Astrocyte of the hippocampus (primary cell): ENCODE data around the gene CFTR.
"Not testable (repeated sequence)": the region's sequence is repeated elsewhere in the genome, so short reads cannot be mapped to it uniquely, and the experiment has no call there.

ENCODE experiments used
- DNase-seq: peaks from one replicate; pipeline ENCODE4 v3.0.0; 2011; ENCODE audit warnings: low read depth, low spot score

The CFTR gene

DNA sequence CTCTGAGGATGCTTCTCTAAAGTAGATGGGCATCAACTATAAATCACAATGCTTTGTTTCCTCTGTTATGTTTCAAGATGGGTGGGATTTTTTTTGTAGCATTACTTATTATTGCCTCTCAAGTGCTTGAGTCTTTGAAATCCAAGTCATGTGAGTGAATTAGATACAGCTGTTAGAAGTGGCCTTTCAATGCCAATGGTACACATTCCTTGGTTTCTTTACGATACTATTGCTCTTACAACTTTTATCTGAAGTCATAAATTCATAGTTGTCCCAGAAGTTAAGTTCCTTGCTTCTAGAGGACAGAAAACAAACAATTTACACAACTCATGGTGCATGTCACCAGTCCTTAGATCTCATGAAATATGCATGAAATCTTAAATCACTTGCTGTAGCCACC is 15.5 kb downstream of the CFTR start:
- DNase-seq, result no peak

DNA sequence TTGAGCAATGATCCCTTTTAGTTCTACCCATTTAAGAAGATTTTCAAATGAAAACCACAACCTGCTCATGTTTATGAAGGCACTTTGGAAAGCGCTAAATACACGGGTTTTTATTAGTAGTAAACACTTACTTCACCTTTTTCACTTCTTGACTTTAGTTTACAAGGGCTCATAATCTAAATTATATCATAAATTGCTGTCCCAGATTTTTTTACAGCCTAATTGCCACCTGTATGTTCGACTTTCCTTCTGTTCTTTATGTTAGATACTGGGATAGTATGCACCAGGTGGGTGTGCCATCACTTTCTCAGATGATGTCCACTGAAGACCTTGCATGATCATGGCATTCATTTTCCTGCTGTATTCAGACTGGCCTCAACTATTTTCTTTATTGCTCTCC is 22.5 kb downstream of the CFTR start:
- no peak for DNase-seq

DNA sequence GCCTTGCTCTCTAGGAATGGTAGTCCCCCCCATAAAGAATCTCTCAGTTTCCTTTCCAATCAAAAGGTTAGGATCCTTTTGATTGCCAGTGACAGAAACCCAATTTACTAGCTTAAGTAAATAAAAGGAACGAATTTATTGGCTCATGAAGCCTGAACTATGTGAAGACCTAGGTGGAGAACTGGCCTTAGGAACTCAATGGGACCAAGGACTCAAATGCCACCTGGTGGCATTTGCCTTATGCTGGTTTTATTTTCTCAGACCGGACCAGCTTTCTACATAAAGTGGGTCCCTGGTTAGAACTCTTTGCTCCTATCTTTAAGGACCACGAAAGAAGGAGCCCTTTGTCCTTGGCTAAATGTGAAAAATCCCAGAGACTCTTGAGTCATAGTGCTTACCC is 25.4 kb downstream of the CFTR start:
- no peak for DNase-seq

DNA sequence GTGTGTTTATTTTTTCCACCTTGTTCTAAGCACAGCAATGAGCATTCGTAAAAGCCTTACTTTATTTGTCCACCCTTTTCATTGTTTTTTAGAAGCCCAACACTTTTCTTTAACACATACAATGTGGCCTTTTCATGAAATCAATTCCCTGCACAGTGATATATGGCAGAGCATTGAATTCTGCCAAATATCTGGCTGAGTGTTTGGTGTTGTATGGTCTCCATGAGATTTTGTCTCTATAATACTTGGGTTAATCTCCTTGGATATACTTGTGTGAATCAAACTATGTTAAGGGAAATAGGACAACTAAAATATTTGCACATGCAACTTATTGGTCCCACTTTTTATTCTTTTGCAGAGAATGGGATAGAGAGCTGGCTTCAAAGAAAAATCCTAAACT is 28.9 kb downstream of the CFTR start:
- DNase-seq, result no peak

DNA sequence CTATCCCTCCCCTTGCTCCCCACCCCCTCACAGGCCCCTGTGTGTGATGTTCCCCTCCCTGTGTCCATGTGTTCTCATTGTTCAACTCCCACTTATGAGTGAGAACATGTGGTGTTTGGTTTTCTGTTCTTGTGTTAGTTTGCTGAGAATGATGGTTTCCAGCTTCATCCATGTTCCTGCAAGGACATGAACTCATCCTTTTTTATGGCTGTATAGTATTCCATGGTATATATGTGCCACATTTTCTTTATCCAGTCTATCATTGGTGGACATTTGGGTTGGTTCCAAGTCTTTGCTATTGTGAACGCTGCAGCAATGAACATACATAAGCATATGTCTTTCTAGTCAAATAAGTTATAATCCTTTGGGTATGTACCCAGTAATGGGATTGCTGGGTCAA is 37.4 kb downstream of the CFTR start:
- DNase-seq, result not testable (repeated sequence)

DNA sequence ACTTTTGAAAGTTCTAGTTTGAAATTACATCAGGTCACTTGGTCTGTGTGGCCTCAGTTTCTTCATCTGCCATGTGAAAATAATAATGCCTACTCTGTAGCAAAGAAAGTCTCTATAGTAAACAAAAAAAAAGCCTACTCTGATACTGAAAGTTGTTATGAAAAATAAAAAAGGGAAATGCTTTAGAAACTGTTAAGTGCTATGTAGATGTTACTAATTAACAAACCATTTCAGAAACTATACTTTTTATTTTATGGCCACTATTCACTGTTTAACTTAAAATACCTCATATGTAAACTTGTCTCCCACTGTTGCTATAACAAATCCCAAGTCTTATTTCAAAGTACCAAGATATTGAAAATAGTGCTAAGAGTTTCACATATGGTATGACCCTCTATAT is 50.6 kb downstream of the CFTR start:
- DNase-seq, result no peak

DNA sequence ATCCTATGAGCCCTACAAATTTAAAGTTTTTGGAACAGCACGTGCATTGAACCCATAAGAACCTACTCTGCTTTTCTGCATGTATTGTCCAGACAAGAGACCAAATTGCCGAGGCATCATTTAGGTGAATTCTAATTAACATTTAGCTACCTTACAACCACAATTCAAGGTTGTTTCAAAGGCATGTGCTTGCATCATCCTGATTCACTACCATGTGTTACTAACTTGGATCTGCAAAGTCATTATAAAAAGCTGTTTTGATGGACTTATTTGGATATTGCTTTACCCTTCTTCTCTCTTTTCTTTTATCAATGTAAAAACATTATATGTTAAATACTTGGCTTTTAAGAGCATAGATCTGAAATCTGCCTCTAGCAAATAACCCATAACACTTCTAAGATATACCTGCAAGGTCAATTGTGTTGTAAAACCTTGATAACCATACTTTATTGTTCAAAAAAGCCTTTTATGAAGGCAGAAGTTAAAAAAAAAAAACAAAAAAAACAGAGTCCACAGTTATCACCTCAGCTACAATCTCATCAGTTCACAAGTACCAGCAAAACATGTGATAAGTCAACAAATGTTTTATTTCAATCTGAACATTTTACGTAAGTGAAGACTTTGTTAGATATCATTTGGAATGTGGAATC is 51.9 kb downstream of the CFTR start:
- no peak for DNase-seq

DNA sequence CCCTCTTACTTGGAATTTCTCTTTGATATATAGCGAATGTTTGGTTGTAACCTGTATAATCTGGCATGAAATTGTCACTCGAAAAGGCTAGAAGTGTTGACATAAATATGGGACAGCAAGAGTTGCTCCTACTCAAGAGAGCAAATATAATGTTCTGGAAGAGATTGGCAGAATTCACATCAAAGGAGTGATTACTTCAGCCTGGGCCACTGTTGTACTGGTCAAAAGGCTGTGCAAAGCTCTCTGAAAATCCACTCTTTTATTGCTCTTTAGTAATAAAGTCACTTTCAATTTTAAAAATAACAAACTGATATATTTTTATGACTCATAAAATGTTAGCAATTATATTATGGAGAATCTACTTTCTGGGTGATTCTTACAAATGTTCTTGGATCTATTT is 58.2 kb downstream of the CFTR start:
- DNase-seq, result no peak

DNA sequence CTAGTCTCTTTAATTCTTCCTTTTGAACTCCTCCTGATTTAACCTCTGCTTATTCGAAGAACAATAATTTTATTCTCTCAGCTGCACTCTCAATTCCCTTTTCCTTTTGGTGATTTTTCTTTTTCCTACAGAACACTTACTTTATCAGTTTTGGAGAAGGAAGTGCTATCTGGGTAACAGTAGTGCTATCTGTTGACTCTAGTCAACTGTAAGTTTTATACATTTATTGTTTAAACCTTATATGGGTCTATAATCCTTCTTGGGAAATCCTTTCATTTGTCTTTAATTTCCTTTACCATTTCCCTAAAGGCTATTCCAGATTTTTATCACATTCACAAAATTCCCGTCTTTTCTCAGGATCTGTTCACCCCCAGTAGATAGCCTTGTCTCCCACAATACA is 64.2 kb downstream of the CFTR start:
- DNase-seq, result no peak

DNA sequence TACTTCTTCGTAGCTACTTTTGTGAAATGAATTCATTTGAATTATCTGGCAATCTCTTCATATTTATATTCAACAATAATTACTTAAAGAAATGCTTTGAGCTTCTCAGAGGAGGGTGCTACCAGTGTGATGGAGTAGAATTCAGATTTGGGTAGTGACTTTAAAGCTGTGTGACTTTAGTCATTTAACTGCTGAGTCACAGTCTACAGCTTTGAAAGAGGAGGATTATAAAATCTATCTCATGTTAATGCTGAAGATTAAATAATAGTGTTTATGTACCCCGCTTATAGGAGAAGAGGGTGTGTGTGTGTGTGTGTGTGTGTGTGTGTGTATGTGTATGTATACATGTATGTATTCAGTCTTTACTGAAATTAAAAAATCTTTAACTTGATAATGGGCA is 68.2 kb downstream of the CFTR start:
- DNase-seq, result no peak

DNA sequence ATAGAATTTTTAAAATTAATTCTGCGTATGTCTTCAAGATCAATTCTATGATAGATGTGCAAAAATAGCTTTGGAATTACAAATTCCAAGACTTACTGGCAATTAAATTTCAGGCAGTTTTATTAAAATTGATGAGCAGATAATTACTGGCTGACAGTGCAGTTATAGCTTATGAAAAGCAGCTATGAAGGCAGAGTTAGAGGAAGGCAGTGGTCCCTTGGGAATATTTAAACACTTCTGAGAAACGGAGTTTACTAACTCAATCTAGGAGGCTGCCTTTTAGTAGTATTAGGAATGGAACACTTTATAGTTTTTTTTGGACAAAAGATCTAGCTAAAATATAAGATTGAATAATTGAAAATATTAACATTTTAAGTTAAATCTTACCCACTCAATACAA is 70.8 kb downstream of the CFTR start:
- DNase-seq, result no peak

DNA sequence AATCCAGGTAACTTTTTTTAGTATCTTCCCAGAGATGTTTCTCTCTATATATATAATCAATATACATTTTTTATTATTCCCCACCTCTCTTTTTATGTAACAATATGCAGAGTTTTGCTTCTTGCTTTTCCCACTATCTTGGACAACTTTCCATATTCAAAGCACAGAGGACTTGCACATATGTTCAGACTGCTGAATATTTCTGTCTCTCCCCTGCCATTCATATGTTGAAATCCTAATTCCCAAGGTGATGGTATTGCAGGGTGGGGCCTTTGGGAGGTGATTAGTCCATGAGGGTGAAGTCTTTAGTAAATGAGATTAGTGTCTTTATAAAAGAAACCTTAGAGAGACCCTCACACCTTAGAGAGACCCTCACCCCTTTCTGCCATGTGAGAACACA is 72.8 kb downstream of the CFTR start:
- DNase-seq, result no peak

DNA sequence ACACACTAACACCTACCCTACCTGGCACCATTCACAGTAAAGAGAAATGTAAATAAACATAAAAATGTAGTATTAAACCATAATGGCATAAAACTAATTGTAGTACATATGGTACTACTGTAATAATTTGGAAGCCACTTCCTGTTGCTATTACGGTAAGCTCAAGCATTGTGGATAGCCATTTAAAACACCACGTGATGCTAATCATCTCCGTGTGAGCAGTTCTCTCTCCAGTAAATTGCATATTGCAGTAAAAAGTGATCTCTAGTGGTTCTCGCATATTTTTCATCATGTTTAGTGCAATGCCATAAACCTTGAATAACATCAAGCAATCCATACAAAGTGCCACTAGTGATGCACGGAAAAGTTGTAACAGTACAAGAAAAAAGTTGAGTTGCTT is 75.4 kb downstream of the CFTR start:
- DNase-seq, result no peak

DNA sequence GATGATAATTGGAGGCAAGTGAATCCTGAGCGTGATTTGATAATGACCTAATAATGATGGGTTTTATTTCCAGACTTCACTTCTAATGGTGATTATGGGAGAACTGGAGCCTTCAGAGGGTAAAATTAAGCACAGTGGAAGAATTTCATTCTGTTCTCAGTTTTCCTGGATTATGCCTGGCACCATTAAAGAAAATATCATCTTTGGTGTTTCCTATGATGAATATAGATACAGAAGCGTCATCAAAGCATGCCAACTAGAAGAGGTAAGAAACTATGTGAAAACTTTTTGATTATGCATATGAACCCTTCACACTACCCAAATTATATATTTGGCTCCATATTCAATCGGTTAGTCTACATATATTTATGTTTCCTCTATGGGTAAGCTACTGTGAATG is 79.6 kb downstream of the CFTR start:
- no peak for DNase-seq

DNA sequence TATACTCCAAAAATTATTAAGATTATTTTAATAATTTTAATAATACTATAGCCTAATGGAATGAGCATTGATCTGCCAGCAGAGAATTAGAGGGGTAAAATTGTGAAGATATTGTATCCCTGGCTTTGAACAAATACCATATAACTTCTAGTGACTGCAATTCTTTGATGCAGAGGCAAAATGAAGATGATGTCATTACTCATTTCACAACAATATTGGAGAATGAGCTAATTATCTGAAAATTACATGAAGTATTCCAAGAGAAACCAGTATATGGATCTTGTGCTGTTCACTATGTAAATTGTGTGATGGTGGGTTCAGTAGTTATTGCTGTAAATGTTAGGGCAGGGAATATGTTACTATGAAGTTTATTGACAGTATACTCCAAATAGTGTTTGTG is 80.2 kb downstream of the CFTR start:
- DNase-seq, result no peak

DNA sequence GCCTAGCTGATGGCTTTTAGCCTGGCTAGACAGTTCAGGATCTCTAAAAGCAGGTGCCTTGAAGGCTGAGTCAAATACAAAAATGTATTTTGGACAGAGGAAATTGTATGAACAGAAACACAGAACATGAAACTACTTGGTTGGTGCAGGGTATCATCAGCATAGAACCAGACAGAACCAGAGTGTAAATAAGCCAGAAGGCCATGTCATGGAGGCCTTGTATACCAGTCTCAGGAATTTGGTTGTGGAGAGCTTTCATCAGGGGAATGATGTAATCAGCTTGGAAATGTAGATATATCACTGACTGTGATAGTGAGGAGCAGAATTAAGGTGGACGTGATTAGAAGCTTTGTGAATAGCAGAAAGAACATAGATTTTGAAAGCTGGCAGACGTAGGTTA is 82.9 kb downstream of the CFTR start:
- DNase-seq, result no peak

DNA sequence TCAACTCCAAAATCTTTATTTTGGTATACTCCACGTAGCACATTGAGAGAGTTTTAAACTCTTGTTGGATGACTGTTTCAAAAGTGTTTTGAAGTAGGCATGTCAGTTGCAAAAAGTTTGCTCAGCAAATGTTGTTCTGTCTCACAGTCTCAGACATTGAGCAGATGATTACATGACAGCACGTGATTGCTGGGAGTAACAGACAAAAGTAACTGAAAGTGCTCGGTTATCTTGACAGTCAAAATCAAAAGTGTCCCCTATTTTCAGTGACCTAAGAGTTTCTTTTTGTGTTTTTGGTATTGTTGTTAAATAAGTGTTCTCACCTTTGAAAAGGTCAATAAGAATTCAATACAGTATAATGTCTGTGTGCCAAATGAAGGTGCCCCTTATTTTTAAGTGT is 84.3 kb downstream of the CFTR start:
- no peak for DNase-seq

DNA sequence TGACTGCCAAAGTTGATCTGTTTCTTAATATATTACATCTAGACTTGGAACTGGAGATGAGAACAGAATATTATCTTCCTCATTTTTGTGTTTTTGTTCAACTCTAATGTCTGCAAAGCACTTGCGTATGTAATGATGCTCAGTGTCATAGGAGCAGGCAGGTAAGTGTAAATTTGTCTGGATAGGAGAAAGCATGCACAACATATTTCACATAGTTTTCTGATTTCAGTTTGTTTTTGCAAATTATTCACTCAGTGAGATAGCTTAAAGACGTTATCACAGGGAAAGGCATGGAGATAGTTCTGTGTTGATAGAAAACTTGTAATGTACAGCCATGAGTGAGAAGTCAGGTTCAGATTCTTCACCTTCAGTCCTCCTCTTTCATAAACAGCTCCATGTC is 84.8 kb downstream of the CFTR start:
- DNase-seq, result no peak

DNA sequence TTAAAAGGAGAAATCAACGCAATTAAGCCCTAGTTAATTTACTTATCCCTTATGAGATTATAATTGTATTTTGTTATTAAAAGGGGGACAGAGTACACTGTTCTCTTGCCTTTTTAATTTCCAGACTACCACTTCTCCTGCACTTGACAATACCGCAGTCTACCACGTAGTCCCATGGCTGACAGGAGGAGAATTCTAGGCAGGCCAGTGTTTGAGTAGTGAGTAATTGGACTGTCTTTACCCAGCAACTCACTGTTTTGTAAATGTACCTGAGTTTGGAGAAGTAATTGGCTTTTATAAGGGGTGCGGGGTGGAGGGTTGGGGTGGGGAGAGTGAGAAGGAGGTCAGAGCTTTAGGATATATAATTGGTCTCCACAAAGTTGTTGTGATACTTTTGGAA is 85.4 kb downstream of the CFTR start:
- no peak for DNase-seq

DNA sequence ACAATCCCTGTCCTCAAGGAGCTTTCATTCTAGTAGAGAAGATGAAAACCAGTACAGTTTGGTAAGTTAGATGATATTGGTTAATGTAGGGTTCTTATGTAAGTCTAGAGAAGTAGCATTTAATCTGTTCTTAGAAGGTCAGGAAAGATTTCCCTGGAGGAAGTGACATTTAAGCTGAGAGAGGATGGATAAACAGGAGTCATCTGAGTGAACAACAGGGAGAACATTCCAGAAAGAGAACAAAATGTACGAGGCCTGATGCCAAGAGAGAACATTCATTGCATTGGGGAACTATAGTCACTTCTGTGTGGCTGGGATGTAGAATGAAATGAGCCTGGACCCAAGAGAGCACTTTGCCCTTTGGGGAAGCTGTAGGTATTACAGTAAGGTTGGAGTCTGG is 88.0 kb downstream of the CFTR start:
- DNase-seq, result no peak

DNA sequence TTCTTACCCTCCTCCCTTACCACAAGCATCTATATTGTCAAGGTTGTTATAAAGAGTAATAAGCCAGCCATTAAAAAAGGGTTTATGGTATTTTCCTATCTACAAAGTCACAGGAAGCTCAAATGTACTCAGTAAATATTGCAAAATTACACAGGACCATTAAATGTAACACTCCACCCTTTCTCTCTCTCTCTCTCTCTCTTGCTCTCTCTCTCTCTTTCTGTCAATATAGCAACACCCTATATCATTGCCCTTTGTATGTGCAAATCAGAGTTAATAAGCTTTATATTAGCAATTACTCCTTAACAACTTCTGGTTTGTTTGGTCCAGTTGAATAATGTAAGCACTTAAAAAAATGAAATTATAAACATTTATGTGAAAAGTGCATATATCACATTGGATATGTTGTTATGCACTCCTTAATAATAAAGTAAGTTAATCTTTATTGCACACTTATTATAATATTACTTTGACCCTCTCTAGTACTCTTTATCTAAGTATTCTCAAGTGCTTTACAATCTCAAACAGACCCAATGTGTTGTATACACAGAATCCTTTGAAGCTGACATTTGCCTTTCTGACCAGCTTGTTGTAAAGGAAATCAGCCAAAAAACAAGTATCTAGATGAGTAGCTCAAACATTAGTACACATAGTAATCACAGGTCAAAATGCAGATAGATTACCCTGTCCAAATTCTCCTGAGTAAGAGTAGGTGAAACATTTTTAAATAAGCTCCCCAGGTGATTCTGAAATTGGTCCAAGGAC is 93.2 kb downstream of the CFTR start:
- DNase-seq, result no peak

DNA sequence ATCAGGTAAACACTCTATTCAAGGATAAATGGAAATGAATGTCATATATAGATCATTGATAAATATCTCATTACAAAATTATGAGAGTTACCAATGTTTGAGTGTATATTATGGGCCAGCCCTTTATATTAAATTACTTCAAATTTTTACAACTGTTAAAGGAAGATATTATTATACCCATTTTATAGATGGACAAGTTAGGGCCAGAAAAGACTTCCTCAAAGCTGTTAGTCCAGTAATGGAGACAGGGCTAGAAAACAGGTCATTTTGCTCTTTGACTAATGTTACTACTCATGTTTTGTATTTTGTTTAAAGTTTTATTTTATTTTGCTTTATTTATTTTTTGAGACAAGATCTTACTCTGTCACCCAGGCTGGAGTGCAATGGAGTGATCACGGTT is 101.6 kb downstream of the CFTR start:
- DNase-seq, result no peak

DNA sequence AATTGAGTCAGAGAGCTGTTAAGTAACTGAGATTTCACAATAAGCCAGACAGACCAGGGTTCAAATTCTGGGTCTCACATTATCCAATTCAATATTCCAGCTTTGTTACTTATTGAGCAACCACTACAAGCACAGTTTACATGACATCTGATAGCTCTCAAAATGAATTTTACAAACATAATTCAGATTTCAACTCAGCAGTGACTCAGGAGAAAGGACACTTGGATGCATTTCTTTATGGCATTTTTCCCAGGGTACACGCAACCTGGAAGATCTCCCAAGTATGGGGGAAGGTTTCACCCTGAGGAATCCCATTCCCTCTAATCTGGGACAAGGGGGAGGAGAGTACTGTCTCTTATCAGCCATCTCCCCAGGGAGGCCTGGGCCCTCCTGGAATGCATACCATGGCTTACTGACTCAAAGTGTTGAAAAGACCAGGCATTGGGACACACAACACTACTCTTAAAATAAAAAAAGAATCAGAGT is 102.4 kb downstream of the CFTR start:
- DNase-seq, result peak; percentile 69

DNA sequence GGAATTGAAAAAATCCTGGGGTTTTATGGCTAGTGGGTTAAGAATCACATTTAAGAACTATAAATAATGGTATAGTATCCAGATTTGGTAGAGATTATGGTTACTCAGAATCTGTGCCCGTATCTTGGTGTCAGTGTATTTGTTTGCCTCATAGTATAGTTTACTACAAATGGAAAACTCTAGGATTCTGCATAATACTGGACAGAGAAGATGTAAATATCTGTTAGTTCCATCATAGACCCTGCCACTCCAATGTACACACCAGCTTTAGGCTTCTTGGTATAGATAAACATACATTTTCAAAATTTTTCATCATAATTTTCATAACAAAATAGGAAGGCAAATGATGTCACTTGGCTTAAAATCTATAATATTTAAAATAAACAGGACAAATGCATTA is 108.1 kb downstream of the CFTR start:
- no peak for DNase-seq
